HFFc6 (cell line): Measurements from ENCODE around the gene TTC39A. TPM values are rescaled to one million over a fixed set of nuclear protein-coding genes. Genes with fewer than 3 reads are reported as not detected.

ENCODE experiments used
- DNase-seq: peaks from one replicate; pipeline ENCODE4 v3.0.0-alpha.2; 2018
- H3K27ac Mint-ChIP-seq: 2 replicates; pipeline ENCODE4 v1.8.0; 2020; ENCODE audit warnings: mild to moderate bottlenecking, mixed read lengths
- H3K27me3 Mint-ChIP-seq: 2 replicates; pipeline ENCODE4 v1.8.0; 2021; ENCODE audit warnings: mild to moderate bottlenecking, moderate library complexity, mixed read lengths; ENCODE audit not compliant: insufficient read depth
- H3K36me3 Mint-ChIP-seq: 2 replicates; pipeline ENCODE4 v1.8.0; 2021; ENCODE audit warnings: low read depth, mixed read lengths
- H3K4me1 Mint-ChIP-seq: 2 replicates; pipeline ENCODE4 v1.8.0; 2020; ENCODE audit warnings: low read depth, mixed read lengths
- H3K4me3 Mint-ChIP-seq: 2 replicates; pipeline ENCODE4 v1.8.0; 2020; ENCODE audit warnings: mild to moderate bottlenecking, moderate library complexity, mixed read lengths
- H3K9me3 Mint-ChIP-seq: 2 replicates; pipeline ENCODE4 v1.8.0; 2020; ENCODE audit warnings: mild to moderate bottlenecking, mixed read lengths
- CTCF ChIP-seq: fragments of 200-600 bp; sonication (generic); IDR thresholded peaks from 2 replicates; pipeline ENCODE4 v1.5.0; 2021; ENCODE audit warnings: antibody characterized with exemption, mild to moderate bottlenecking
- long read RNA-seq: library from polyadenylated mRNA; unstranded; transcript quantifications from one replicate; pipeline ENCODE4 v2.0.0, GENCODE V29; 2019
- total RNA-seq, 6 experiments: library from RNA; stranded (reverse); fragmentation: NEBNext Ultra II Directional; extraction: Animal tissue kit (Norgen Biotek cat#: 25700); gene quantifications; 2 replicates in 1 of 6; 3 replicates in 5 of 6; pipeline ENCODE4 v1.2.3, GENCODE V29; 2021

Gene TTC39A
- total RNA-seq: under 1 TPM in 4 of 6 experiments, not detected in 2; 0.10 to 0.52 (median 0.17) TPM
- long read RNA-seq: 0 reads

- H3K27me3 Mint-ChIP-seq: peaks cover 16% of the 10 kb centered on the region
- H3K4me1 Mint-ChIP-seq: peaks cover 33% of the 10 kb centered on the region
- H3K27ac Mint-ChIP-seq: peak within 1 kb of the TSS; percentile 67
- TF ChIP-seq CTCF: no peak
- H3K9me3 Mint-ChIP-seq: no peaks in the 10 kb centered on the region
- no peaks in the 10 kb centered on the region for H3K36me3 Mint-ChIP-seq
- peak within 1 kb of the TSS; percentile 85 for H3K4me3 Mint-ChIP-seq
- DNase-seq: no peak
These were observed at the start of gene TTC39A for GRCh38 chr1:51330331-51331201. Gene TTC39A (minus strand): TSS chr1:51330562. CDS start chr1:51330477, 85 bp downstream.

- DNase-seq: no peak
- Mint-ChIP-seq H3K27me3 (no peaks in the 10 kb centered on the region; the same call in 1 of the 2 replicates), H3K36me3 (peaks cover 34% of the 10 kb centered on the region), H3K9me3 (peaks cover 6% of the 10 kb centered on the region), H3K27ac (no peak overlapping the region), H3K4me1 (no peaks in the 10 kb centered on the region), H3K4me3 (no peak overlapping the region)
- TF ChIP-seq CTCF: no peak
These were observed 48.5 kb upstream of the TTC39A start for GRCh38 chr1:51378871-51379270.

- no peak for TF ChIP-seq CTCF
- Mint-ChIP-seq H3K36me3 (peaks cover 16% of the 10 kb centered on the region), H3K9me3 (no peaks in the 10 kb centered on the region), H3K4me3 (no peak overlapping the region), H3K27ac (no peak overlapping the region), H3K27me3 (no peaks in the 10 kb centered on the region), H3K4me1 (no peaks in the 10 kb centered on the region)
- DNase-seq: no peak
These were observed 43.5 kb upstream of the TTC39A start for GRCh38 chr1:51373898-51374297.

- Mint-ChIP-seq H3K27me3 (no peaks in the 10 kb centered on the region), H3K36me3 (peaks cover 9% of the 10 kb centered on the region), H3K9me3 (no peaks in the 10 kb centered on the region), H3K27ac (no peak overlapping the region), H3K4me3 (no peak overlapping the region), H3K4me1 (no peaks in the 10 kb centered on the region)
- no peak for TF ChIP-seq CTCF
- DNase-seq: no peak
These were observed 42.2 kb upstream of the TTC39A start for GRCh38 chr1:51372561-51372960.

- H3K4me3 Mint-ChIP-seq: no peak overlapping the region
- DNase-seq: no peak
- no peaks in the 10 kb centered on the region for H3K27me3 Mint-ChIP-seq
- no peak overlapping the region for H3K27ac Mint-ChIP-seq
- H3K9me3 Mint-ChIP-seq: no peaks in the 10 kb centered on the region
- no peak for TF ChIP-seq CTCF
- H3K4me1 Mint-ChIP-seq: no peaks in the 10 kb centered on the region
- peaks cover 8% of the 10 kb centered on the region for H3K36me3 Mint-ChIP-seq
These were observed 38.8 kb upstream of the TTC39A start for GRCh38 chr1:51369171-51369570.
